ENCODE results near the gene EVC2.

GRCh38 chr4:5588046-5588445 is 120.3 kb downstream of the EVC2 start:
- TF ChIP-seq CTCF (IDR thresholded peaks at IDR 0.05; ENCODE audit: low read length) (no peak), EZH2 (optimal IDR thresholded peaks at IDR 0.05; ENCODE audit: low read depth, low read length) (no peak)

Data from MM.1S (cell line).